Activated CD8-positive, alpha-beta T cell treated with anti-CD3 and anti-CD28 coated beads for 36 hours (primary cell): ENCODE measurements around the gene NLGN1. TPM values are rescaled to one million over a fixed set of nuclear protein-coding genes. Genes with fewer than 3 reads are reported as not detected.

Source experiments
- ATAC-seq: fragments of 200-7000 bp; cut with Tn5 transposase; one replicate; pipeline ENCODE4 v1.10.0; 2021; ENCODE audit warnings: mild to moderate bottlenecking, moderate library complexity
- CTCF ChIA-PET: fragments of 350-600 bp; sonication (Branson Sonifier 250); formaldehyde crosslinking; loops from one replicate; lab custom pipeline; 2021; ENCODE audit warnings: antibody characterized with exemption; lab: Charles Lee
- POLR2A ChIA-PET: fragments of 350-600 bp; sonication (Branson Sonifier 250); formaldehyde crosslinking; loops from one replicate; lab custom pipeline; 2021; ENCODE audit warnings: antibody characterized with exemption; lab: Charles Lee
- DNase-seq: peaks from one replicate; pipeline ENCODE4 v3.0.0-alpha.2; 2020
- H3K27ac Mint-ChIP-seq: one replicate; pipeline ENCODE4 v1.8.0; 2021; ENCODE audit warnings: mild to moderate bottlenecking, mixed read lengths
- H3K27me3 Mint-ChIP-seq: one replicate; pipeline ENCODE4 v1.8.0; 2021; ENCODE audit warnings: mixed read lengths
- H3K36me3 Mint-ChIP-seq: one replicate; pipeline ENCODE4 v1.8.0; 2021; ENCODE audit warnings: low read depth, mixed read lengths
- H3K4me1 Mint-ChIP-seq: one replicate; pipeline ENCODE4 v1.8.0; 2021; ENCODE audit warnings: low read depth, mixed read lengths
- H3K4me3 Mint-ChIP-seq: one replicate; pipeline ENCODE4 v1.8.0; 2021; ENCODE audit warnings: mild to moderate bottlenecking, moderate library complexity, mixed read lengths
- H3K9me3 Mint-ChIP-seq: one replicate; pipeline ENCODE4 v1.8.0; 2021; ENCODE audit warnings: mixed read lengths
- CTCF ChIP-seq: fragments of 200-600 bp; IDR thresholded peaks from one replicate; pipeline ENCODE4 v1.8.0; 2022; ENCODE audit warnings: antibody characterized with exemption, mild to moderate bottlenecking
- intact Hi-C: fragments of 100-400 bp; cut with micrococcal nuclease; formaldehyde crosslinking; loops from one replicate; pipeline ENCODE4 v1.10.0; 2022
- total RNA-seq, 2 experiments: library from RNA; stranded (reverse); gene quantifications; one replicate each; pipeline ENCODE4 v1.2.3, GENCODE V29; 2021

NLGN1 gene
- total RNA-seq, 2 experiments from 2014 or later: not detected

GRCh38 chr3:173639098-173639497 is 241.6 kb downstream of the NLGN1 start:
- H3K4me3 Mint-ChIP-seq: no peak overlapping the region
- ChIA-PET CTCF (no interaction called here), POLR2A (no interaction called here)
- no peaks in the 10 kb centered on the region for H3K36me3 Mint-ChIP-seq
- H3K4me1 Mint-ChIP-seq: no peaks in the 10 kb centered on the region
- H3K27me3 Mint-ChIP-seq: no peaks in the 10 kb centered on the region
- ATAC-seq: no peak
- DNase-seq: no peak
- H3K27ac Mint-ChIP-seq: no peak overlapping the region
- intact Hi-C loops: no loop called here
- no peak for TF ChIP-seq CTCF
- no peaks in the 10 kb centered on the region for H3K9me3 Mint-ChIP-seq

GRCh38 chr3:173641696-173642095 is 244.2 kb downstream of the NLGN1 start:
- POLR2A ChIA-PET: no interaction called here
- no peak for TF ChIP-seq CTCF
- no peaks in the 10 kb centered on the region for H3K9me3 Mint-ChIP-seq
- intact Hi-C loops: no loop called here
- ATAC-seq (no peak), DNase-seq (no peak)
- CTCF ChIA-PET: no interaction called here
- no peaks in the 10 kb centered on the region for H3K27me3 Mint-ChIP-seq
- H3K36me3 Mint-ChIP-seq: no peaks in the 10 kb centered on the region
- no peak overlapping the region for H3K4me3 Mint-ChIP-seq
- no peak overlapping the region for H3K27ac Mint-ChIP-seq
- no peaks in the 10 kb centered on the region for H3K4me1 Mint-ChIP-seq

- Mint-ChIP-seq H3K27ac (no peak overlapping the region), H3K9me3 (no peaks in the 10 kb centered on the region)
- TF ChIP-seq CTCF: no peak
Observed at GRCh38 chr3:173644086-173645082, 246.8 kb downstream of the NLGN1 start.

GRCh38 chr3:173650596-173650995 is 253.1 kb downstream of the NLGN1 start:
- no peaks in the 10 kb centered on the region for H3K4me1 Mint-ChIP-seq
- no peak for DNase-seq
- no peak for TF ChIP-seq CTCF
- ATAC-seq: no peak
- H3K27me3 Mint-ChIP-seq: no peaks in the 10 kb centered on the region
- no peak overlapping the region for H3K27ac Mint-ChIP-seq
- no peaks in the 10 kb centered on the region for H3K9me3 Mint-ChIP-seq
- CTCF ChIA-PET: no interaction called here
- POLR2A ChIA-PET: no interaction called here
- H3K36me3 Mint-ChIP-seq: no peaks in the 10 kb centered on the region
- intact Hi-C loops: no loop called here
- no peak overlapping the region for H3K4me3 Mint-ChIP-seq

More at GRCh38 chr3:173644086-173645082, 246.8 kb downstream of the NLGN1 start:
- Mint-ChIP-seq H3K27me3 (no peaks in the 10 kb centered on the region), H3K4me1 (no peaks in the 10 kb centered on the region), H3K4me3 (no peak overlapping the region), H3K36me3 (no peaks in the 10 kb centered on the region)
- POLR2A ChIA-PET: no interaction called here
- no peak for DNase-seq
- CTCF ChIA-PET: no interaction called here
- no peak for ATAC-seq
- intact Hi-C loops: no loop called here

GRCh38 chr3:173652093-173652492 is 254.5 kb downstream of the NLGN1 start:
- intact Hi-C loops: no loop called here
- no peak for TF ChIP-seq CTCF
- no peaks in the 10 kb centered on the region for H3K9me3 Mint-ChIP-seq
- POLR2A ChIA-PET: no interaction called here
- CTCF ChIA-PET: no interaction called here
- ATAC-seq (no peak), DNase-seq (no peak)
- H3K36me3 Mint-ChIP-seq: no peaks in the 10 kb centered on the region
- H3K4me1 Mint-ChIP-seq: no peaks in the 10 kb centered on the region
- no peaks in the 10 kb centered on the region for H3K27me3 Mint-ChIP-seq
- no peak overlapping the region for H3K4me3 Mint-ChIP-seq
- H3K27ac Mint-ChIP-seq: no peak overlapping the region
